ENCODE data around the gene PALLD. TPM values are rescaled to one million over a fixed set of nuclear protein-coding genes. Genes with fewer than 3 reads are reported as not detected.
"Not testable (repeated sequence)": the region's sequence is repeated elsewhere in the genome, so short reads cannot be mapped to it uniquely, and the experiment has no call there.

The PALLD gene
- total and polyA plus RNA-seq, 2 donors: 441 to 760 TPM

DNA sequence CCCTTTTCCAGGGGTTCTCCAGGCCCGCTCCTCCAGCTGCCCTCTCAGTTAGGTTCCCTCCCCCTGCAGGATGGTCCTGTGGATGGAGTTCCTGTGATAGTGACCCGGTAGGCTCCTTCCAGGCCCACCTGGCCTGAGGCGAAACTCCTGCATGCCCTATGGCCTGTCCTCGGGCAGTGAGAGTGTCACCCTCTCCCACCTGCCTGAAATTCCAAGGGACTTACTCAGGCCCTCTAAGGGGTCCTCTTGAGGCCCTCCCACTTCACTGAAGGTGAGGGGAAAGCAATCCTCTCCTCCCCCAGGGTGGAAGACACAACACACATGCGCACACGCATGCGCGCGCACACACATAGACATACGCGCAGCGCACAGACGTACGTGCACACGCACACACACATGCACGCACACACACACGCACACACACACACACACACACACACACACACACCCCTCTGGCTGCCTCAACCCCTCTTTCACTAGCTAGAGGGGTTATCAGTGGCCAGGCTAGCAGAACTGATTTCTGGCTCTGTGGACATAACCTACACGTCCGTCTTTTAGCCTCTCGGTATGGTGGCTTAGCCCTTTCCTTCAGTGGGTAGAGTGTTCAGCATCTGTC is 297.3 kb downstream of the PALLD start:
- Histone ChIP-seq H3K4me3 (ENCODE audit: low read depth, low read length) (no peak overlapping the region), H3K36me3 (ENCODE audit: insufficient read depth) (no peaks in the 10 kb centered on the region), H3K4me1 (ENCODE audit: insufficient read depth) (no peaks in the 10 kb centered on the region), H3K27ac (ENCODE audit: low read depth) (no peak overlapping the region)
- WGBS: 91% methylated on average over 20 of the region's 20 CpGs
- no peak for DNase-seq (ENCODE audit: extremely low spot score)

DNA sequence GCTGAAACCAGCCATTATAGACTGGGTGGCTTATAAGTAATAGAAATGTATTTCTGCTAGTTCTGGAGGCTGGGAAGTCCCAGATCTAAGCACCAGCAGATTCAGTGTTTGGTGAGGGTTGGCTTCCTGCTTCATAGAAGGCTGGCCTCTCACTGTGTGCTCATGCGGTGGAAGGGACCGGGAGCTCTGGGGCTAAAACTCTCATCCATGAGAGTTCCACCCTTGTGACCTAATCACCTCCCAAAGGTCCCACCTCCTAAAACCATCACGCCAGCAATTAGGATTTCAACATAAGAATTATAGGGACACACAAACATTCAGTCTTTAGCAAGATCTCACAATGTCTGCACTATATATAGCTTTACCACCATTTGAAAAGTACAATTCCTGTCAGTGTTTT is 298.0 kb downstream of the PALLD start:
- Histone ChIP-seq H3K4me1 (ENCODE audit: insufficient read depth) (no peaks in the 10 kb centered on the region), H3K36me3 (ENCODE audit: insufficient read depth) (no peaks in the 10 kb centered on the region), H3K4me3 (ENCODE audit: low read depth, low read length) (no peak overlapping the region), H3K27ac (ENCODE audit: low read depth) (no peak overlapping the region)
- DNase-seq (ENCODE audit: extremely low spot score): no peak
- 93% methylated on average over 3 of the region's 3 CpGs for WGBS

GRCh38 chr4:168795346-168795745 is 298.5 kb downstream of the PALLD start:
- Histone ChIP-seq H3K4me3 (ENCODE audit: low read depth, low read length) (no peak overlapping the region), H3K36me3 (ENCODE audit: insufficient read depth) (no peaks in the 10 kb centered on the region), H3K27ac (ENCODE audit: low read depth) (no peak overlapping the region), H3K4me1 (ENCODE audit: insufficient read depth) (no peaks in the 10 kb centered on the region)
- DNase-seq (ENCODE audit: extremely low spot score): no peak
- 95% methylated on average over 1 of the region's 1 CpG for WGBS

- 68% methylated on average over 5 of the region's 5 CpGs for WGBS
- no peak for DNase-seq (ENCODE audit: extremely low spot score)
- H3K4me1 ChIP-seq (ENCODE audit: insufficient read depth): no peaks in the 10 kb centered on the region
- no peak overlapping the region for H3K4me3 ChIP-seq (ENCODE audit: low read depth, low read length)
- H3K27ac ChIP-seq (ENCODE audit: low read depth): no peak overlapping the region
- no peaks in the 10 kb centered on the region for H3K36me3 ChIP-seq (ENCODE audit: insufficient read depth)
Observed at GRCh38 chr4:168796362-168797106, 299.7 kb downstream of the PALLD start.

DNA sequence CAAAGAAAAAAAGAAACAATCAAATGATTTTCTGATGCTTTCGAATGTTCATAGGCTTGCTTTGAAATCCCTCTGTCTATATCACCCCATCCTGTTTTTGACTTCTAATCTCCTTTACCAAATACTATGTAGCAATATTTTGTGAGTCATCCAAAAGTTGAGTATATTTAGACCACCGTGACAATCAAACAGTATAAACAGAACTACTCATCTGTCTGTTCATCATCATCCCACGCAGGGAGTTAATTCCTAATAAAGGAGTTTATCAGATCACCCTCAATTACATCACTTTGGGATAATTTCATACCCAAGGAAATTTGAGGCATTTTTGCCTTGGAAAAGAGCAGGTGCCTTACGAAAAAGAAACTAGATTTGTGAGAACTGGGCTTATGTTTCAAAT is 300.3 kb downstream of the PALLD start:
- WGBS: 25% methylated on average over 4 of the region's 4 CpGs
- DNase-seq (ENCODE audit: extremely low spot score): no peak
- Histone ChIP-seq H3K4me3 (ENCODE audit: low read depth, low read length) (no peak overlapping the region), H3K4me1 (ENCODE audit: insufficient read depth) (no peaks in the 10 kb centered on the region), H3K27ac (ENCODE audit: low read depth) (no peak overlapping the region), H3K36me3 (ENCODE audit: insufficient read depth) (no peaks in the 10 kb centered on the region)

- WGBS: 77% methylated on average over 5 of the region's 5 CpGs
- no peak for DNase-seq (ENCODE audit: extremely low spot score)
- Histone ChIP-seq H3K36me3 (ENCODE audit: insufficient read depth) (no peaks in the 10 kb centered on the region), H3K4me3 (ENCODE audit: low read depth, low read length) (no peak overlapping the region), H3K4me1 (ENCODE audit: insufficient read depth) (no peaks in the 10 kb centered on the region), H3K27ac (ENCODE audit: low read depth) (no peak overlapping the region)
Observed at GRCh38 chr4:168797738-168798375, 301.0 kb downstream of the PALLD start.

- Histone ChIP-seq H3K4me1 (ENCODE audit: insufficient read depth) (no peaks in the 10 kb centered on the region), H3K27ac (ENCODE audit: low read depth) (no peak overlapping the region), H3K4me3 (ENCODE audit: low read depth, low read length) (no peak overlapping the region), H3K36me3 (ENCODE audit: insufficient read depth) (no peaks in the 10 kb centered on the region)
- no peak for DNase-seq (ENCODE audit: extremely low spot score)
- 94% methylated on average over 2 of the region's 2 CpGs for WGBS
Observed at GRCh38 chr4:168800926-168801325, 304.1 kb downstream of the PALLD start.

- H3K4me3 ChIP-seq (ENCODE audit: low read depth, low read length): no peak overlapping the region
- WGBS: 97% methylated on average over 4 of the region's 4 CpGs
- H3K36me3 ChIP-seq (ENCODE audit: insufficient read depth): no peaks in the 10 kb centered on the region
Observed at GRCh38 chr4:168802222-168802621, 305.4 kb downstream of the PALLD start.

DNA sequence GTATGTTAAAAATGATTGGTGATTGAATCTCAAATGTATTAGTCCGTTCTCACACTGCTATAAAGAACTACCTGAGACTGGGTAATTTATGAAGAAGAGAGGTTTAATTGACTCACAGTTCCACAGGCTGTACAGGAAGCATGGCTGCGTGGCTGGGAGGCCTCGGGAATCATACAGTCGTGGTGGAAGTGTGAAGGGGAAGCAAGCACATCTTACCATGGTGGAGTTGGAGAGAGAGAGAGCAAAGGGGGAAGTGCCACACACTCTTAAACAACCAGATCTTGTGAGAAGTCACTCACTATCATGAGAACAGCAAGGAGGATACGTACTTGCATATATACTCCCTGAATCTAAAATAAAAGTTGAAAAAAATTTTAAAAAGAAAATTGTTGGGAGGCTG is 306.2 kb downstream of the PALLD start:
- H3K4me3 ChIP-seq (ENCODE audit: low read depth, low read length); H3K4me1 ChIP-seq (ENCODE audit: insufficient read depth); H3K27ac ChIP-seq (ENCODE audit: low read depth); DNase-seq (ENCODE audit: extremely low spot score); H3K36me3 ChIP-seq (ENCODE audit: insufficient read depth): not testable (repeated sequence)
- 89% methylated on average over 5 of the region's 5 CpGs for WGBS

More at GRCh38 chr4:168802222-168802621, 305.4 kb downstream of the PALLD start:
- DNase-seq (ENCODE audit: extremely low spot score): no peak
- H3K4me1 ChIP-seq (ENCODE audit: insufficient read depth): no peaks in the 10 kb centered on the region
- H3K27ac ChIP-seq (ENCODE audit: low read depth): no peak overlapping the region

DNA sequence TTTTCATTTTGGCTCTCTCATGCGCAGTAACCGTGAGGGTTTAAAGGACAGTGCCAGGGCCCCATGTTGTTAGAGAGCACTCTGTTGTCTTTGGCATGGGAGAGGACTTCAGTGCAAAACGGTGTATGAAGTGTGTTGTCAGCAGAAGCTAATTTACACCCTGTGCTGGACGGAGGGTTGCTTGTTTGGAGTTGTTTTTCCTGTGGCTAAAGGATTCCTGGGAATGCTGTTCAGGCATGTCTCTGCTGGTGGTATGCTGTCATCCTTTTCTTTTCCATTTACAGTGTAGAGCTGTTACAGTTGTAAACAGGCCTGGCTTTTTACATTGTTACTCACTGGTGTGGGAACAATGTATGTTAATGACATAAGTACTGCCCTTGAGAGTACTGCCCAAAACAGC is 306.9 kb downstream of the PALLD start:
- 59% methylated on average over 4 of the region's 4 CpGs for WGBS
- Histone ChIP-seq H3K4me1 (ENCODE audit: insufficient read depth) (no peaks in the 10 kb centered on the region), H3K4me3 (ENCODE audit: low read depth, low read length) (no peak overlapping the region), H3K36me3 (ENCODE audit: insufficient read depth) (no peaks in the 10 kb centered on the region), H3K27ac (ENCODE audit: low read depth) (no peak overlapping the region)
- no peak for DNase-seq (ENCODE audit: extremely low spot score)

- Histone ChIP-seq H3K4me1 (ENCODE audit: insufficient read depth) (no peaks in the 10 kb centered on the region), H3K36me3 (ENCODE audit: insufficient read depth) (no peaks in the 10 kb centered on the region), H3K27ac (ENCODE audit: low read depth) (no peak overlapping the region), H3K4me3 (ENCODE audit: low read depth, low read length) (no peak overlapping the region)
- 71% methylated on average over 3 of the region's 3 CpGs for WGBS
- no peak for DNase-seq (ENCODE audit: extremely low spot score)
Observed at GRCh38 chr4:168804146-168804545, 307.3 kb downstream of the PALLD start.

GRCh38 chr4:168805341-168805740 is 308.5 kb downstream of the PALLD start:
- Histone ChIP-seq H3K36me3 (ENCODE audit: insufficient read depth) (no peaks in the 10 kb centered on the region), H3K4me3 (ENCODE audit: low read depth, low read length) (no peak overlapping the region), H3K4me1 (ENCODE audit: insufficient read depth) (no peaks in the 10 kb centered on the region), H3K27ac (ENCODE audit: low read depth) (no peak overlapping the region)
- 79% methylated on average over 5 of the region's 5 CpGs for WGBS
- DNase-seq (ENCODE audit: extremely low spot score): no peak

DNA sequence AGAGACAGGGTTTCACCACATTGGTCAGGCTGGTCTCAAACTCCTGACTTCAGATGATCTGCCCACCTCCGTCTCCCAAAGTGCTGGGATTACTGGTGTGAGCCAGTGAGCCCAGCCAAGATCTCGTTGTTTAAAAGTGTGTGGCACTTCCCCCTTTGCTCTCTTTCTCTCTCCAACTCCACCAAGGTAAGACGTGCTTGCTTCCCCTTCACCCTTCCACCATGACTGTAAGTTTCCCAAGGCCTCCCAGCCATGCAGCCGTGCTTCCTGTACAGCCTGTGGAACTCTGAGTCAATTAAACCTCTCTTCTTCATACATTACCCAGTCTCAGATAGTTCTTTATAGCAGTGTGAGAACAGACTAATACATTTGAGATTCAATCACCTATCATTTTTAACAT is 309.4 kb downstream of the PALLD start:
- not testable (repeated sequence) for DNase-seq (ENCODE audit: extremely low spot score); H3K36me3 ChIP-seq (ENCODE audit: insufficient read depth); H3K4me3 ChIP-seq (ENCODE audit: low read depth, low read length); H3K4me1 ChIP-seq (ENCODE audit: insufficient read depth); H3K27ac ChIP-seq (ENCODE audit: low read depth)
- 86% methylated on average over 4 of the region's 4 CpGs for WGBS

DNA sequence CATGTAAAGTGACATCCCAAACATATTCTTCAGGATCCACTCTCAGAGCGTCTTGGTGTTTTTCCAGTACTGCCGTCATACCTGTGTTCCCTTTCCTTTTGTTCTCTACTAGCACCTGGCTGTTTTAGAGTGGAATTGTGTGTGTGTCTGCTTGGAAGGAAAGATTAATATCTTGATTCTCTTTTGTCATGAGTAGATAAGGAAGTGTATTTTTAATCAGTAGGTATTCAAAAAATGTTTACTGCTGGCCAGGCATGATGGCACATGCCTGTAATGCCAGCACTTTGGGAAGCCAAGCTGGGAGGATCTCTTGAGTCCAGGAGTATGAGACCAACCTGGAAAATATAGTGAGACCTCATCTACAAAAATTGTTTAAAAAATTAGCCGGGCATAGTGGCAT is 314.4 kb downstream of the PALLD start:
- Histone ChIP-seq H3K4me3 (ENCODE audit: low read depth, low read length) (no peak overlapping the region), H3K36me3 (ENCODE audit: insufficient read depth) (no peaks in the 10 kb centered on the region), H3K4me1 (ENCODE audit: insufficient read depth) (no peaks in the 10 kb centered on the region), H3K27ac (ENCODE audit: low read depth) (no peak overlapping the region)
- DNase-seq (ENCODE audit: extremely low spot score): no peak
- 83% methylated on average over 3 of the region's 3 CpGs for WGBS

Data from urinary bladder (tissue), 4 donors.